B cell (primary cell): ENCODE results near the gene RXFP1. TPM values are rescaled to one million over a fixed set of nuclear protein-coding genes. Genes with fewer than 3 reads are reported as not detected.

Experiments used
- ATAC-seq: fragments of 200-7000 bp; cut with Tn5 transposase; one replicate; pipeline ENCODE4 v1.10.0; 2021; ENCODE audit warnings: low read depth, mild to moderate bottlenecking, moderate number of reproducible peaks, moderate library complexity
- CTCF ChIA-PET: fragments of 350-600 bp; sonication (Branson Sonifier 250); formaldehyde crosslinking; loops from one replicate; lab custom pipeline; 2021; ENCODE audit warnings: antibody characterized with exemption, inconsistent platforms; lab: Charles Lee
- POLR2A ChIA-PET: fragments of 350-600 bp; sonication (Branson Sonifier 250); formaldehyde crosslinking; loops from one replicate; lab custom pipeline; 2021; ENCODE audit warnings: antibody characterized with exemption; lab: Charles Lee
- DNase-seq: peaks from one replicate; pipeline ENCODE4 v3.0.0; 2013
- H2AFZ ChIP-seq: 2 replicates; pipeline ENCODE4 v1.6.1; 2012; ENCODE audit warnings: mild to moderate bottlenecking, low read depth, low read length; ENCODE audit not compliant: insufficient read depth, poor library complexity, severe bottlenecking
- H3K27ac ChIP-seq, 2 donors: 1 replicate in 1 of 2; 2 replicates in 1 of 2; pipeline ENCODE4 v1.5.1; 2012 to 2013; ENCODE audit warnings: low read length in 2 of 2, mild to moderate bottlenecking in 2 of 2, moderate library complexity in 1 of 2
- H3K27me3 ChIP-seq, 4 experiments: fragments of 200-600 bp in 1 of 4; sonication (generic) in 1 of 4; replicated peaks in 1 of 4; 1 replicate in 2 of 4; 2 replicates in 2 of 4; pipeline versions ENCODE4 v1.6.1 to v1.7.0; 2013 to 2016; ENCODE audit warnings: low read length in 3 of 4, mild to moderate bottlenecking in 2 of 4, mixed read lengths in 1 of 4, moderate library complexity in 1 of 4; ENCODE audit not compliant: insufficient read depth in 4 of 4, control insufficient read depth in 3 of 4; ENCODE audit errors: control extremely low read depth in 1 of 4
- H3K36me3 ChIP-seq, 2 experiments: replicated peaks in 1 of 2; 1 replicate in 1 of 2; 2 replicates in 1 of 2; pipeline versions ENCODE4 v1.6.1 to v1.7.1; 2013; ENCODE audit warnings: low read length in 1 of 2; ENCODE audit not compliant: insufficient read depth in 2 of 2, control insufficient read depth in 1 of 2; ENCODE audit errors: control extremely low read depth in 1 of 2, extremely low read depth in 1 of 2
- H3K4me1 ChIP-seq, 2 donors: fragments of 200-600 bp in 1 of 2; sonication (generic) in 1 of 2; 1 replicate in 1 of 2; 2 replicates in 1 of 2; pipeline versions ENCODE4 v1.5.1 to v1.6.1; 2013 to 2017; ENCODE audit warnings: low read length in 2 of 2; ENCODE audit not compliant: control insufficient read depth in 2 of 2, insufficient read depth in 2 of 2
- H3K4me2 ChIP-seq: replicated peaks from 2 replicates; pipeline ENCODE3; 2012; ENCODE audit warnings: mild to moderate bottlenecking, low read depth, low read length; ENCODE audit not compliant: poor library complexity, severe bottlenecking
- H3K4me3 ChIP-seq, 5 experiments: fragments of 200-600 bp in 1 of 5; sonication (generic) in 1 of 5; 1 replicate in 3 of 5; 2 replicates in 2 of 5; pipeline versions ENCODE4 v1.5.1 to v1.7.0; 2011 to 2016; ENCODE audit warnings: low read length in 4 of 5, mild to moderate bottlenecking in 4 of 5, low read depth in 2 of 5, control low read depth in 1 of 5, moderate library complexity in 1 of 5; ENCODE audit not compliant: insufficient read depth in 1 of 5; ENCODE audit errors: control extremely low read depth in 1 of 5, extremely low read depth in 1 of 5
- H3K79me2 ChIP-seq: fragments of 200-600 bp; sonication (generic); one replicate; pipeline ENCODE4 v1.6.0; 2016; ENCODE audit warnings: low read length; ENCODE audit not compliant: control insufficient read depth, insufficient read depth
- H3K9ac ChIP-seq: fragments of 200-600 bp; sonication (generic); 2 replicates; pipeline ENCODE4 v1.6.1; 2017; ENCODE audit warnings: mild to moderate bottlenecking, low read length, moderate library complexity
- H3K9me3 ChIP-seq, 3 donors: one replicate each; pipeline versions ENCODE4 v1.6.1 to v1.7.1; 2013; ENCODE audit warnings: low read length in 2 of 3; ENCODE audit not compliant: control insufficient read depth in 2 of 3, insufficient read depth in 1 of 3; ENCODE audit errors: control extremely low read depth in 1 of 3
- H4K20me1 ChIP-seq: 2 replicates; pipeline ENCODE4 v1.6.0; 2012; ENCODE audit warnings: mild to moderate bottlenecking, low read length; ENCODE audit not compliant: insufficient read depth, control insufficient read depth, poor library complexity, severe bottlenecking
- H3K27ac Mint-ChIP-seq: one replicate; pipeline ENCODE4 v1.8.0; 2021; ENCODE audit warnings: mixed read lengths
- H3K27me3 Mint-ChIP-seq: one replicate; pipeline ENCODE4 v1.8.0; 2021; ENCODE audit warnings: mixed read lengths
- H3K4me1 Mint-ChIP-seq: one replicate; pipeline ENCODE4 v1.8.0; 2021; ENCODE audit warnings: mixed read lengths
- H3K4me3 Mint-ChIP-seq: one replicate; pipeline ENCODE4 v1.8.0; 2021; ENCODE audit warnings: mixed read lengths
- H3K9me3 Mint-ChIP-seq: one replicate; pipeline ENCODE4 v1.8.0; 2022; ENCODE audit warnings: mixed read lengths; ENCODE audit not compliant: insufficient read depth
- CTCF ChIP-seq: fragments of 200-600 bp; IDR thresholded peaks from one replicate; pipeline ENCODE4 v1.8.0; 2022; ENCODE audit warnings: antibody characterized with exemption, mild to moderate bottlenecking
- EZH2 ChIP-seq: IDR thresholded peaks from 2 replicates; pipeline ENCODE4 v1.6.1; 2012; ENCODE audit warnings: borderline replicate concordance, low read depth, mild to moderate bottlenecking, moderate library complexity, low read length; ENCODE audit not compliant: insufficient read depth, poor library complexity, severe bottlenecking
- WGBS: methylation state at CpG from one replicate; pipeline ENCODE4 v1.1.5; 2013; ENCODE audit warnings: missing lambda C conversion rate; ENCODE audit not compliant: insufficient coverage; 5-methylcytosine and 5-hydroxymethylcytosine counted together
- intact Hi-C: fragments of 100-400 bp; cut with micrococcal nuclease; formaldehyde crosslinking; loops from one replicate; pipeline ENCODE4 v1.10.0; 2022
- polyA plus RNA-seq: library from polyadenylated mRNA; depleted of rRNA; stranded (reverse); fragments of >200 nt; gene quantifications from 2 replicates; pipeline ENCODE4 v1.2.3, GENCODE V29; 2012
- total RNA-seq, 2 donors: library from RNA; stranded (reverse); fragments of 120-200 nt in 1 of 2; gene quantifications; 1 replicate in 1 of 2; 2 replicates in 1 of 2; pipeline versions ENCODE4 v1.2.3 to v1.2.4, GENCODE V29; 2013 to 2022

The RXFP1 gene
- total and polyA plus RNA-seq, 2 donors (not counting 1 experiment from before 2014, with no cell fraction given), result not detected

DNA sequence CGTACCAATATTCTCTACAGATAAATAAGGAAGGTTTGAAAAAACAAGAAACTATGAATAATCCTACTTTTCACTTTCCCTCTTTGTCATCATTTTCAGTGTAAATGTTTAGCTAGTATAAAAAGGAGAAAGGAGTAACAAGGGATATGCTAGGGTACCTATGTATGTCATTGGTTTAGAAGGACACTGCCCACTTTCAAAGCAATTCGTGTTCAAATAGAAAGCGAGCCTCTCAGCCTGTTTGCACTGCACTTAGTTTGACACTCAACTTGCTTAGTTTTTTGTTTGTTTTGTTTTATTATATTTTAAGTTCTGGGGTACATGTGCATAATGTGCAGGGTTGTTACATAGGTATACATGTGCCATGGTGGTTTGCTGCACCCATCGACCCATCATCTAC lies 21.6 kb upstream of the RXFP1 start:
- DNase-seq (no peak), ATAC-seq (no peak)
- H4K20me1 ChIP-seq, result no peaks in the 10 kb centered on the region
- no peak overlapping the region for H3K27ac Mint-ChIP-seq
- H3K36me3 ChIP-seq, result no peaks in the 10 kb centered on the region
- H2AFZ ChIP-seq, result no peak overlapping the region
- no peaks in the 10 kb centered on the region for H3K79me2 ChIP-seq
- POLR2A ChIA-PET, result no interaction called here
- H3K4me1 ChIP-seq, result no peaks in the 10 kb centered on the region
- no peak overlapping the region for H3K4me3 Mint-ChIP-seq
- no peak overlapping the region for H3K4me2 ChIP-seq
- H3K9me3 Mint-ChIP-seq, result no peaks in the 10 kb centered on the region
- H3K9me3 ChIP-seq, result no peaks in the 10 kb centered on the region
- H3K4me3 ChIP-seq, result no peak overlapping the region
- CTCF ChIA-PET, result no interaction called here
- no peak for TF ChIP-seq EZH2
- no peak for TF ChIP-seq CTCF
- H3K27me3 Mint-ChIP-seq, result no peaks in the 10 kb centered on the region
- no peak overlapping the region for H3K9ac ChIP-seq
- WGBS, result 100% methylated on average over 2 of the region's 4 CpGs
- H3K4me1 Mint-ChIP-seq, result no peaks in the 10 kb centered on the region
- no peaks in the 10 kb centered on the region for H3K27me3 ChIP-seq
- intact Hi-C loops, result no loop called here
- no peak overlapping the region for H3K27ac ChIP-seq

DNA sequence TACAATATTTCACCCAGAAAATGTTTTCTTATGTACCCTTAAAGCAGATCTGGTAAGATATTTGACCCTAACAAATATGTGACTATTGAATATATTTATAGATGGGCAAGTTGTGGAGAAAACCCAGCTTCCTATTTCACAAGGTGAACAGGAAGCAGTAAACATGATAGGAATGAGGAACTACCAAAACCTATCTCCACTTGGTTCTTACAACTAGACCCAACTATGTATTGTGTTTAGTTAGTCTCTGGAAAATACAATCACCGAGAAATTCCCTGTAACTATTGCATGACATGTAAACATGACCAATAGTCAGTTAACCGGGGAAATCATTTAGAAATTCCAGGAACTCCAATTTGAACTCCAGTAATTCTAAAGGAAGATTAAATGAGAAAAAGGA lies 8.4 kb upstream of the RXFP1 start:
- H3K27ac Mint-ChIP-seq, result no peak overlapping the region
- intact Hi-C loops, result no loop called here
- H3K36me3 ChIP-seq, result no peaks in the 10 kb centered on the region
- no peak overlapping the region for H3K27ac ChIP-seq
- ATAC-seq, result no peak
- no peaks in the 10 kb centered on the region for H3K79me2 ChIP-seq
- H3K27me3 ChIP-seq, result no peaks in the 10 kb centered on the region
- H3K4me3 ChIP-seq, result no peak overlapping the region
- CTCF ChIA-PET, result no interaction called here
- H3K9me3 Mint-ChIP-seq, result no peaks in the 10 kb centered on the region
- H3K9ac ChIP-seq, result no peak overlapping the region
- no peak overlapping the region for H3K4me3 Mint-ChIP-seq
- H3K9me3 ChIP-seq, result no peaks in the 10 kb centered on the region
- no peaks in the 10 kb centered on the region for H3K27me3 Mint-ChIP-seq
- POLR2A ChIA-PET, result no interaction called here
- TF ChIP-seq EZH2, result no peak
- no peak for TF ChIP-seq CTCF
- H3K4me1 ChIP-seq, result no peaks in the 10 kb centered on the region
- WGBS, result no CpG with 5 or more reads among the region's 2 CpGs
- H3K4me1 Mint-ChIP-seq, result no peaks in the 10 kb centered on the region
- H4K20me1 ChIP-seq, result no peaks in the 10 kb centered on the region
- no peak overlapping the region for H3K4me2 ChIP-seq
- no peak for DNase-seq
- no peak overlapping the region for H2AFZ ChIP-seq
